Kidney (tissue), 14 donors: ENCODE results near the gene RFLNA. TPM values are rescaled to one million over a fixed set of nuclear protein-coding genes. Genes with fewer than 3 reads are reported as not detected.

Source experiments
- DNase-seq, 5 donors: peaks; one replicate each; pipeline ENCODE4 v3.0.0-alpha.2; 2013 to 2020
- FAIRE-seq: peaks from 2 replicates; lab custom pipeline; 2012; peaks lifted over from hg19 to GRCh38; lab: Jason Lieb, UNC
- H3K27ac ChIP-seq, 2 donors: one replicate each; pipeline ENCODE4 v1.7.0; 2013; ENCODE audit warnings: low read depth in 2 of 2, low read length in 2 of 2, inconsistent platforms in 1 of 2
- H3K27me3 ChIP-seq: one replicate; pipeline ENCODE4 v1.7.1; 2013; ENCODE audit warnings: low read length, inconsistent platforms; ENCODE audit not compliant: control insufficient read depth, insufficient read depth
- H3K36me3 ChIP-seq, 3 donors: one replicate each; pipeline versions ENCODE4 v1.7.0 to v1.7.1; 2013; ENCODE audit warnings: low read length in 3 of 3, control low read depth in 1 of 3, inconsistent platforms in 1 of 3; ENCODE audit not compliant: insufficient read depth in 3 of 3, control insufficient read depth in 2 of 3
- H3K4me1 ChIP-seq, 3 donors: one replicate each; pipeline versions ENCODE4 v1.7.0 to v1.7.1; 2013; ENCODE audit warnings: low read length in 3 of 3, inconsistent platforms in 1 of 3, low read depth in 1 of 3; ENCODE audit not compliant: control insufficient read depth in 2 of 3, insufficient read depth in 2 of 3
- H3K4me3 ChIP-seq, 3 donors: one replicate each; pipeline versions ENCODE4 v1.7.0 to v1.8.1; 2013; ENCODE audit warnings: low read length in 3 of 3, control low read depth in 1 of 3, inconsistent platforms in 1 of 3
- H3K9ac ChIP-seq, 3 donors: one replicate each; pipeline versions ENCODE4 v1.7.0 to v1.7.1; 2013; ENCODE audit warnings: low read length in 3 of 3, control low read depth in 1 of 3, inconsistent platforms in 1 of 3
- H3K9me3 ChIP-seq, 3 donors: one replicate each; pipeline versions ENCODE4 v1.7.0 to v1.7.1; 2013; ENCODE audit warnings: low read length in 3 of 3, control low read depth in 1 of 3, inconsistent platforms in 1 of 3; ENCODE audit not compliant: control insufficient read depth in 2 of 3, insufficient read depth in 1 of 3
- CTCF ChIP-seq: IDR thresholded peaks from 3 replicates; pipeline ENCODE4 v1.5.1; 2012; ENCODE audit warnings: mild to moderate bottlenecking, moderate library complexity, borderline replicate concordance; ENCODE audit not compliant: insufficient read depth; ENCODE audit errors: extremely low read depth
- intact Hi-C: fragments of 100-400 bp; cut with DNase I; formaldehyde crosslinking; loops from one replicate; pipeline ENCODE4 v1.11.1; 2022
- polyA plus RNA-seq: library from polyadenylated mRNA; stranded (reverse); fragments of 350-450 nt; fragmentation: Illumina TruSeq; extraction: RNeasy Lipid Tissue Mini Kit (QIAGEN cat#74804); gene quantifications from one replicate; pipeline ENCODE4 v1.2.3, GENCODE V29; 2014; ENCODE audit warnings: low read depth, low replicate concordance; ENCODE audit not compliant: insufficient read depth
- total RNA-seq: library from RNA; stranded (reverse); fragmentation: NEBNext Ultra II Directional; extraction: Animal tissue kit (Norgen Biotek cat#: 25700); gene quantifications from one replicate; pipeline ENCODE4 v1.2.1, GENCODE V29; 2021
- donor health status: control.
- donor health status: control.
- donor health status: control.
- donor health status: control.
- donor health status: control.
- donor health status: DM: yes; HTN: yes; CAD: no.
- donor health status: Normal renal cell carcinoma (clear cell type).

Gene RFLNA
- total and polyA plus RNA-seq, 2 donors from 2014 or later = 0.76 to 0.82 TPM

- Histone ChIP-seq H3K4me3 (no peak overlapping the region), H3K9ac (no peak overlapping the region), H3K27me3 (no peaks in the 10 kb centered on the region), H3K4me1 (no peaks in the 10 kb centered on the region), H3K36me3 (no peaks in the 10 kb centered on the region), H3K9me3 (no peaks in the 10 kb centered on the region), H3K27ac (no peak overlapping the region)
- no peak for TF ChIP-seq CTCF
- DNase-seq (no peak), FAIRE-seq (no peak)
- intact Hi-C loops = no loop called here
These were observed 18.6 kb upstream of the RFLNA start for GRCh38 chr12:124276337-124276736.

GRCh38 chr12:124277394-124278241, 17.3 kb upstream of the RFLNA start:
- FAIRE-seq = no peak
- no peak for TF ChIP-seq CTCF
- intact Hi-C loops = no loop called here
- H3K9ac ChIP-seq = no peak overlapping the region
- no peaks in the 10 kb centered on the region for H3K9me3 ChIP-seq
- no peak overlapping the region for H3K27ac ChIP-seq
- DNase-seq = peak in 2 of 5 donors; percentile 29 to 48
- H3K36me3 ChIP-seq = no peaks in the 10 kb centered on the region
- H3K27me3 ChIP-seq = no peaks in the 10 kb centered on the region
- no peaks in the 10 kb centered on the region for H3K4me1 ChIP-seq
- no peak overlapping the region for H3K4me3 ChIP-seq

GRCh38 chr12:124278389-124279101, 16.3 kb upstream of the RFLNA start:
- DNase-seq (peak in 3 of 5 donors; percentile 55 to 70 (median 62)), FAIRE-seq (no peak)
- no peaks in the 10 kb centered on the region for H3K27me3 ChIP-seq
- H3K9ac ChIP-seq = no peak overlapping the region
- H3K9me3 ChIP-seq = no peaks in the 10 kb centered on the region
- H3K27ac ChIP-seq = no peak overlapping the region
- intact Hi-C loops = no loop called here
- no peak for TF ChIP-seq CTCF
- H3K4me1 ChIP-seq = no peaks in the 10 kb centered on the region
- no peak overlapping the region for H3K4me3 ChIP-seq
- no peaks in the 10 kb centered on the region for H3K36me3 ChIP-seq
